ENCODE data around the gene SYNGR1.

GRCh38 chr22:39349967-39350726, at the start of gene SYNGR1:
- TF ChIP-seq POLR2A (IDR thresholded peaks at IDR 0.05; ENCODE audit: low read length), result no peak
- TF ChIP-seq GATA1 (IDR thresholded peaks at IDR 0.05; ENCODE audit: low read depth, low read length), result no peak
